Activated T-helper 1 cell treated with anti-CD3 and anti-CD28 coated beads, Interleukin-2, amount 50 U/mL, for 16 hours (primary cell): ENCODE results near the gene UXS1.
"Not testable (repeated sequence)": the region's sequence is repeated elsewhere in the genome, so short reads cannot be mapped to it uniquely, and the experiment has no call there.

Source experiments
- DNase-seq, 2 donors: peaks; one replicate each; pipeline ENCODE4 v3.0.0-alpha.2; 2020; ENCODE audit warnings: low read depth in 1 of 2, low spot score in 1 of 2

The UXS1 gene

GRCh38 chr2:106193977-106194778, at the start of gene UXS1:
Gene UXS1, minus strand, starts transcription at chr2:106194301. Its CDS starts 60 bp downstream, at chr2:106194241.
- DNase-seq: peak; percentile 97 to 98

GRCh38 chr2:106239491-106239890, 45.4 kb upstream of the UXS1 start:
- DNase-seq: not testable (repeated sequence)

- not testable (repeated sequence) for DNase-seq
Measured at GRCh38 chr2:106235392-106235791, 41.3 kb upstream of the UXS1 start.

GRCh38 chr2:106233350-106233706, 39.2 kb upstream of the UXS1 start:
- no peak for DNase-seq

- no peak for DNase-seq
Measured at GRCh38 chr2:106232638-106233349, 38.7 kb upstream of the UXS1 start.

GRCh38 chr2:106223347-106223746, 29.2 kb upstream of the UXS1 start:
- DNase-seq: no peak

GRCh38 chr2:106222057-106222456, 28.0 kb upstream of the UXS1 start:
- not testable (repeated sequence) for DNase-seq

- DNase-seq: no peak
Measured at GRCh38 chr2:106219813-106220212, 25.7 kb upstream of the UXS1 start.

- DNase-seq: not testable (repeated sequence)
Measured at GRCh38 chr2:106219157-106219556, 25.1 kb upstream of the UXS1 start.

- no peak for DNase-seq
Measured at GRCh38 chr2:106208874-106209273, 14.8 kb upstream of the UXS1 start.

- DNase-seq: no peak
Measured at GRCh38 chr2:106208399-106208798, 14.3 kb upstream of the UXS1 start.

GRCh38 chr2:106207246-106207645, 13.1 kb upstream of the UXS1 start:
- no peak for DNase-seq

GRCh38 chr2:106205488-106205887, 11.4 kb upstream of the UXS1 start:
- no peak for DNase-seq

GRCh38 chr2:106204551-106204950, 10.4 kb upstream of the UXS1 start:
- not testable (repeated sequence) for DNase-seq

GRCh38 chr2:106201661-106202060, 7.6 kb upstream of the UXS1 start:
- no peak for DNase-seq

- DNase-seq: no peak
Measured at GRCh38 chr2:106197878-106198277, 3.8 kb upstream of the UXS1 start.

- DNase-seq: no peak
Measured at GRCh38 chr2:106195981-106196380, 1.9 kb upstream of the UXS1 start.

- DNase-seq: no peak
Measured at GRCh38 chr2:106195456-106195855, 1.4 kb upstream of the UXS1 start.

GRCh38 chr2:106193690-106193976, 468 bp downstream of the UXS1 start:
- DNase-seq: no peak

GRCh38 chr2:106192752-106193689, 1.1 kb downstream of the UXS1 start:
- peak in 1 of 2 donors; percentile 24 for DNase-seq

- no peak for DNase-seq
Measured at GRCh38 chr2:106191511-106192016, 2.5 kb downstream of the UXS1 start.
